Upper lobe of right lung (tissue), 1 donor: Measurements from ENCODE around the gene TNMD. TPM values are rescaled to one million over a fixed set of nuclear protein-coding genes. Genes with fewer than 3 reads are reported as not detected.

Experiments used
- ATAC-seq: fragments of 200-7000 bp; cut with Tn5 transposase; one replicate; pipeline ENCODE4 v1.9.1; 2020; ENCODE audit warnings: mild to moderate bottlenecking, moderate library complexity
- DNase-seq: peaks from one replicate; pipeline ENCODE4 v3.0.0-alpha.2; 2020
- H3K27ac ChIP-seq: fragments of 200-600 bp; one replicate; pipeline ENCODE4 v1.8.0; 2022
- H3K27me3 ChIP-seq: fragments of 200-600 bp; one replicate; pipeline ENCODE4 v1.8.0; 2022; ENCODE audit warnings: mild to moderate bottlenecking
- H3K36me3 ChIP-seq: fragments of 200-600 bp; one replicate; pipeline ENCODE4 v1.8.0; 2022
- H3K4me1 ChIP-seq: fragments of 200-600 bp; one replicate; pipeline ENCODE4 v1.8.0; 2022
- H3K4me3 ChIP-seq: fragments of 200-600 bp; one replicate; pipeline ENCODE4 v1.8.0; 2022; ENCODE audit warnings: mild to moderate bottlenecking
- H3K9me3 ChIP-seq: fragments of 200-600 bp; one replicate; pipeline ENCODE4 v1.8.0; 2022
- intact Hi-C: fragments of 100-400 bp; cut with DNase I; formaldehyde crosslinking; loops from one replicate; pipeline ENCODE4 v1.11.0; 2022
- total RNA-seq: library from RNA; stranded (reverse); fragmentation: NEBNext Ultra II Directional; extraction: Animal tissue kit (Norgen Biotek cat#: 25700); gene quantifications from one replicate; pipeline ENCODE4 v1.2.1, GENCODE V29; 2021
- TF ChIP-seq, protein P1 (sequence below): fragments of 200-600 bp; IDR thresholded peaks from one replicate; pipeline ENCODE4 v1.8.0; 2022; ENCODE audit warnings: antibody characterized with exemption
- donor health status: DM: no; HTN: yes; CAD: no; lungs with severe emphysema.

Gene TNMD
- total RNA-seq, 1 donor from 2014 or later, result not detected

DNA sequence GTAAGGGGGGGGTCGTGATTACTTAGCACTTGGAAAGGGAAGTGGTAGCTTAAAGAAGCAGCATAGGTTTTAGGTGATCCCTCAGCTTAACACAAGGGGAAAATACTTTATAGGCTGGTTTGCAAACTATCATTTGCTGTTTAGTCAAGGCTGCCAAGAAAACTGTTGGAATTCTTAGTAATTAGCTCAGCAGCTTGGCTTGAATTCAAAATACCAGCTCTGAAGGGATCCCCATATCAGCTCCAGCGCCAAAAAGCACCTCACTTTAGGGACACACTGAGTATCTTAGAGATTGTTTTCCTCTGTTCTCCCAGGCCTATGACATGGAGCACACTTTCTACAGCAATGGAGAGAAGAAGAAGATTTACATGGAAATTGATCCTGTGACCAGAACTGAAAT is 8.8 kb downstream of the TNMD start:
- no peak overlapping the region for H3K4me3 ChIP-seq
- no peaks in the 10 kb centered on the region for H3K27me3 ChIP-seq
- no peaks in the 10 kb centered on the region for H3K36me3 ChIP-seq
- DNase-seq (no peak), ATAC-seq (no peak)
- H3K4me1 ChIP-seq, result no peaks in the 10 kb centered on the region
- H3K27ac ChIP-seq, result no peak overlapping the region
- TF ChIP-seq, protein P1, sequence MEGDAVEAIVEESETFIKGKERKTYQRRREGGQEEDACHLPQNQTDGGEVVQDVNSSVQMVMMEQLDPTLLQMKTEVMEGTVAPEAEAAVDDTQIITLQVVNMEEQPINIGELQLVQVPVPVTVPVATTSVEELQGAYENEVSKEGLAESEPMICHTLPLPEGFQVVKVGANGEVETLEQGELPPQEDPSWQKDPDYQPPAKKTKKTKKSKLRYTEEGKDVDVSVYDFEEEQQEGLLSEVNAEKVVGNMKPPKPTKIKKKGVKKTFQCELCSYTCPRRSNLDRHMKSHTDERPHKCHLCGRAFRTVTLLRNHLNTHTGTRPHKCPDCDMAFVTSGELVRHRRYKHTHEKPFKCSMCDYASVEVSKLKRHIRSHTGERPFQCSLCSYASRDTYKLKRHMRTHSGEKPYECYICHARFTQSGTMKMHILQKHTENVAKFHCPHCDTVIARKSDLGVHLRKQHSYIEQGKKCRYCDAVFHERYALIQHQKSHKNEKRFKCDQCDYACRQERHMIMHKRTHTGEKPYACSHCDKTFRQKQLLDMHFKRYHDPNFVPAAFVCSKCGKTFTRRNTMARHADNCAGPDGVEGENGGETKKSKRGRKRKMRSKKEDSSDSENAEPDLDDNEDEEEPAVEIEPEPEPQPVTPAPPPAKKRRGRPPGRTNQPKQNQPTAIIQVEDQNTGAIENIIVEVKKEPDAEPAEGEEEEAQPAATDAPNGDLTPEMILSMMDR, result no peak
- intact Hi-C loops, result no loop called here
- H3K9me3 ChIP-seq, result no peaks in the 10 kb centered on the region

DNA sequence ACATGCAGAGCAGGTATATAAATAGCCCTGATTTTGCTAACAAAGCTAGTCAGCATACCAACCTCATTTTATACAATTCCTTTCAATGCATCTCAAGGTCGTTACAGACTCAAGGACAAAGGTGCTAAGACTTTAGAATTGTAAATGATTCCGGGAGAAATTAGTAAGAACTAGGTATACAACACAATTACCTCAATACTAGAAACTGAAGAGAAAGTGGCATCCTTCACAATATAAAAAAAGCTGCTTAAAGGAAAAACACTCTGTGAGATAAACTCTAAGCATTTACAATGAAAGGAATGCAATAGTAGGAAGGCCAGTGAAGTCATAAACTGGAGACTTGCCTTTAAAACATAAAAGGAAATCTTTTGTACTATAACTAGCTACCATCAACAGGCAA is 11.9 kb downstream of the TNMD start:
- TF ChIP-seq, protein P1, result no peak
- DNase-seq (no peak), ATAC-seq (no peak)
- intact Hi-C loops, result no loop called here
- no peaks in the 10 kb centered on the region for H3K27me3 ChIP-seq
- H3K4me1 ChIP-seq, result no peaks in the 10 kb centered on the region
- H3K9me3 ChIP-seq, result no peaks in the 10 kb centered on the region
- H3K36me3 ChIP-seq, result no peaks in the 10 kb centered on the region
- no peak overlapping the region for H3K27ac ChIP-seq
- no peak overlapping the region for H3K4me3 ChIP-seq

DNA sequence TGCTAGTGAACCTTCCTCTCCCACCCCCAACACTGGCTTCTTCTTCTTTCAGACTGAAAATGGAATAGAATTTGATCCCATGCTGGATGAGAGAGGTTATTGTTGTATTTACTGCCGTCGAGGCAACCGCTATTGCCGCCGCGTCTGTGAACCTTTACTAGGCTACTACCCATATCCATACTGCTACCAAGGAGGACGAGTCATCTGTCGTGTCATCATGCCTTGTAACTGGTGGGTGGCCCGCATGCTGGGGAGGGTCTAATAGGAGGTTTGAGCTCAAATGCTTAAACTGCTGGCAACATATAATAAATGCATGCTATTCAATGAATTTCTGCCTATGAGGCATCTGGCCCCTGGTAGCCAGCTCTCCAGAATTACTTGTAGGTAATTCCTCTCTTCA is 14.7 kb downstream of the TNMD start:
- Histone ChIP-seq H3K27me3 (no peaks in the 10 kb centered on the region), H3K4me1 (no peaks in the 10 kb centered on the region), H3K9me3 (no peaks in the 10 kb centered on the region), H3K27ac (no peak overlapping the region), H3K36me3 (no peaks in the 10 kb centered on the region), H3K4me3 (no peak overlapping the region)
- TF ChIP-seq, protein P1, result no peak
- ATAC-seq, result no peak
- no peak for DNase-seq
- intact Hi-C loops, result no loop called here

DNA sequence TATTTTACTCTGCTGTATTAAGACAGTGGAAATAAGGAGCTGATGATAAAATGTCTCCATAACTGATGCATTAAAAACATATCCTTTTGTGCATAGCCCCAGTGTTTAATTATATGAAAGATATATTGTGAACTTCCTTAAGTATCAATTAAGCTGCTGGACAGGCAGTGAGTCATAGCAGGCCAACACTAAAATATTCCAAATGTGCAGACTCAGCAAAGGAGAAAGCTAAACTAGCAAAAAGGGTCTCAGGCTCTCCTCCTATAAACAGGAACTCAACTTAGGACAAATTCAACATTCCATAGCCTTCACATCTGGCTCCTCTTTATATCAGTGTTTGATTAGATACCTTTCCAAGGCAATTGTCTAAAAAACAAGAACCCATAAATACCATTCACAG is 15.6 kb downstream of the TNMD start:
- TF ChIP-seq, protein P1, result no peak
- DNase-seq (no peak), ATAC-seq (no peak)
- intact Hi-C loops, result no loop called here
- H3K4me3 ChIP-seq, result no peak overlapping the region
- no peaks in the 10 kb centered on the region for H3K36me3 ChIP-seq
- H3K27ac ChIP-seq, result no peak overlapping the region
- no peaks in the 10 kb centered on the region for H3K4me1 ChIP-seq
- no peaks in the 10 kb centered on the region for H3K27me3 ChIP-seq
- H3K9me3 ChIP-seq, result no peaks in the 10 kb centered on the region

DNA sequence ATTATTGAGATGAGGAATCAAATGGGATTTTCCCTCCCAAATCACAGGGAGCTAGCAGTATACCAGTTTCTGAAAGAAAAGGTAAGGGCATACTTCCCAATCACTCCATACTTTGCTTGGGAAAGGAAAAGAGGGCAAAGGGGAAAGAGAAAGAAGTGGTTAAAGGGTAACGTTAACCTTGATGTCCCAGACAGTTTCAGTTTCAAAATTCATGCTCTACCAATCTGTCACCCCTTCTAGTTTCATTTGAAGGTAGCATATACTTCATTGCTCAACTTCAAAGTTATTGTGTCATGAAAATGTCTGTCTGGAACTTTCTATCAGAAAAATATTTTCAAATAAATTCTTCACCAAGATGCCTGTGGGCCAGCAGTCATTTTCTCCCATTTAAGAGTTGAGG is 16.0 kb downstream of the TNMD start:
- Histone ChIP-seq H3K4me3 (no peak overlapping the region), H3K4me1 (no peaks in the 10 kb centered on the region), H3K36me3 (no peaks in the 10 kb centered on the region), H3K27me3 (no peaks in the 10 kb centered on the region), H3K27ac (no peak overlapping the region), H3K9me3 (no peaks in the 10 kb centered on the region)
- TF ChIP-seq, protein P1, result no peak
- DNase-seq, result no peak
- intact Hi-C loops, result no loop called here
- no peak for ATAC-seq

DNA sequence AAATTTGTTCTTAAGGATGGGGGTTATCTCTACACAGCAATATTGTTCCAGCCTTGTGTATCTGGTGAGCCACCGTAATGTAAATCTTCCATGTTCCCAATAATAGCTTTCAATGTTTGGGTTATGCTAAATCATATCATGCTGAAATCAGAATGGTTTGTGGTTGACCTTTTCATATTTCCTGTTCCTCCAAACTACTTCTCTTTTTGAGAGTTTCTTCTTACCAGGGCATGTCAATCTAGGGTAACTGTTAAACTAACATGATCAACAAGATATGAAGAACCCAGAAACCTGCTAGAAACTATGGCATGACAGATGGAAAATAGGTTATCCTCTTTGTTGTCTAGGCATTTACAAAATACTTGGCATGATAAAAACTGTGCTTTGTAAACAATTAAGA is 22.0 kb downstream of the TNMD start:
- ATAC-seq, result peak; percentile 25
- no peaks in the 10 kb centered on the region for H3K27me3 ChIP-seq
- no peak overlapping the region for H3K4me3 ChIP-seq
- TF ChIP-seq, protein P1, result no peak
- DNase-seq, result no peak
- H3K27ac ChIP-seq, result no peak overlapping the region
- H3K36me3 ChIP-seq, result no peaks in the 10 kb centered on the region
- intact Hi-C loops, result no loop called here
- H3K9me3 ChIP-seq, result no peaks in the 10 kb centered on the region
- no peaks in the 10 kb centered on the region for H3K4me1 ChIP-seq
